Measurements from ENCODE around the gene AGAP1.

The AGAP1 gene

DNA sequence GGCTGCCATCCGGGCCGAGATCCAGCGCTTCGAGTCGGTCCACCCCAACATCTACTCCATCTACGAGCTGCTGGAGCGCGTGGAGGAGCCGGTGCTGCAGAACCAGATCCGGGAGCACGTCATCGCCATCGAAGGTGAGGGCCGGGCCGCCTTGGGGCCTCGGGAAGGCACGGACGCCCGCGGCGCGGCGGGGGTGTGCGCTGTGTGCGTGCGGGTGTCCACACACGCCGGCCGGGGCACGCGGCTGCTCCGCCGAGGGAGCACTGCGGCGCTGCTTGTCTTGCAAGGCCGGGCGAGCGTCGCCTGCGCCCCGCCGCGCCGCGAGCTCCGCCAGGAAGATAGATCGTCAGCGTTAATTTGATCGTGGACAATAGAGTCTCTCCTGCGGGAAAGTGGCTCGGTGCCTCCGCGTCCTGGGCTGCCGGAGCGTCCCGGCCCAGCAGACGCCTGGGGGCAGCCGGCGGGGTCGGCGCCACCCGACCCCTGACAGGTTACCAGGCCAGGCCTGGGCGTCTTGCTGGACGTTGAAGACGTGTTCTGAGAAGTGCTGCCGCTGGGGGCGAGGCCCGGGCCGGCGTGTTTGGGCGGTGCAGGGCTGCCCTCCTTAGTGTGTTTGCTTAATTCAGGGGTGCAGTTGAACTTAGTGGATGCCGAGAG, 1.0 kb downstream of the AGAP1 start:
- TF ChIP-seq, protein P1, sequence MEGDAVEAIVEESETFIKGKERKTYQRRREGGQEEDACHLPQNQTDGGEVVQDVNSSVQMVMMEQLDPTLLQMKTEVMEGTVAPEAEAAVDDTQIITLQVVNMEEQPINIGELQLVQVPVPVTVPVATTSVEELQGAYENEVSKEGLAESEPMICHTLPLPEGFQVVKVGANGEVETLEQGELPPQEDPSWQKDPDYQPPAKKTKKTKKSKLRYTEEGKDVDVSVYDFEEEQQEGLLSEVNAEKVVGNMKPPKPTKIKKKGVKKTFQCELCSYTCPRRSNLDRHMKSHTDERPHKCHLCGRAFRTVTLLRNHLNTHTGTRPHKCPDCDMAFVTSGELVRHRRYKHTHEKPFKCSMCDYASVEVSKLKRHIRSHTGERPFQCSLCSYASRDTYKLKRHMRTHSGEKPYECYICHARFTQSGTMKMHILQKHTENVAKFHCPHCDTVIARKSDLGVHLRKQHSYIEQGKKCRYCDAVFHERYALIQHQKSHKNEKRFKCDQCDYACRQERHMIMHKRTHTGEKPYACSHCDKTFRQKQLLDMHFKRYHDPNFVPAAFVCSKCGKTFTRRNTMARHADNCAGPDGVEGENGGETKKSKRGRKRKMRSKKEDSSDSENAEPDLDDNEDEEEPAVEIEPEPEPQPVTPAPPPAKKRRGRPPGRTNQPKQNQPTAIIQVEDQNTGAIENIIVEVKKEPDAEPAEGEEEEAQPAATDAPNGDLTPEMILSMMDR (IDR thresholded peaks at IDR 0.05; ENCODE audit: low read depth, low read length) = no peak
- peak; percentile 44 to 51 for DNase-seq (ENCODE audit: low read depth in 2 of 2)
- peak overlapping the region; percentile 65 to 67 for H3K4me3 ChIP-seq (replicated peaks in 1 of 2; ENCODE audit: low read depth in 2 of 2, low read length in 2 of 2)

DNA sequence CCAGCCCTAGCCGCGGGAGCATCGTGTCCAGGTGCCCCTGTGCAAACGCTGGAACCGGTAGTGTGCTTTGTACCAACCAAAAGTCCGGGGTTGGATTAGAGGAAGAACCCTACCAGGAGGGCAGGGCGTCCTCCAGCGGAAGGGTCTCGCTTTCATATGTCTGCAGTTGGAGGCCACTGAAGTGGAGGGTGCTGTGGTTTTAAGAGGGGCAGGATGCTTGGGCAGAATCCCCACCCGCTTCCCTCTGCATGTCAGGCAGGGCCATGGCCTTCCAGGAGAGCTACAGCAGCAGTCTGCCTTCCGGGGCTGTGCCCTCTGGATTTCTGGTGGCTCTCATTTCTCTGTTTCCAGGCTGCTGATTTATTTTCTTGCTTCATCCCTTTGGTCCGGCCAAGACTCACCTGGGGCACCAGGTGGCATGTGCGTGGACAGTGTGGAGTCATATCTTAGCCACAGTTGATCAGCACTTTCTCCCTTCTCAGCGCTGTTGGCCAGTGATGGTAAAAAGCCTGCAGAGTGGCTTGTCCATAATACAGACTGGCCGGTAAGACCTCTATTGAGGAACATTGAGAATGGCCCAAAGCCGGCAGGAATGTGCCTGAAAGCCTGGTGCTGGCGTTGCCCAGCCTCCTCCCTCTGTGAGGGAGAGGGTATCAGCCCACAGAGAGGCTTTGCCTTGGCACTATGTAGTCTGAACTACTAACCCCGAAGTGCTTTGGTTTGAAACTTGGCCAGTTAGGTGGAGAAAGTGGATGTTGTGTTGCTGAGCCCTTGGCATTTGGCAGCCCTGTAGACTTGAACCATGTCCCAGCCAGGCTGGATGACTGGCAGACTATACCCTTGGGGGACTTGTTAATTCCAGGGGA, 1.8 kb downstream of the AGAP1 start:
- TF ChIP-seq, protein P1 (IDR thresholded peaks at IDR 0.05; ENCODE audit: low read depth, low read length) = no peak
- peak overlapping the region; percentile 65 to 67 for H3K4me3 ChIP-seq (replicated peaks in 1 of 2; ENCODE audit: low read depth in 2 of 2, low read length in 2 of 2)
- DNase-seq (ENCODE audit: low read depth in 2 of 2) = no peak

DNA sequence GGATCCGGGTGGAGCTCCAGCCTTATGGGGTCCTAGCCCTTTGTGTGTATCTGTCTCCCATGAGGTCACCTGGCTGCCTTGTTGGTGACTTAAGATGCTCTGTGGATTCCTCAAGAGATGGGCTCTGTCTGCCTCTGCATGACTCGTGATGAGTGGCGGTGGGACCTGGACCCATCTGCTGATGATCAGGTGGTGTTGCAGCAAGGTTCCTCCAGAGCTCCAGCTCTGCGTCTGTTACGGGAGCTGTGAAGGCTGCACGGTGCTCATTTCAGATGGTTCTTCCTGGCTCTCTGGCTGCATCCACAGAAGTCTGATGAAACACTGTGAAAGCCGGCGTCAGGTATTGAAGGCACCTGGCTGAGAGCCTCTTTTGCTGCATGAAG, 2.4 kb downstream of the AGAP1 start:
- TF ChIP-seq, protein P1 (IDR thresholded peaks at IDR 0.05; ENCODE audit: low read depth, low read length) = no peak
- DNase-seq (ENCODE audit: low read depth in 2 of 2) = peak in 1 of 2 donors; percentile 43
- H3K4me3 ChIP-seq (replicated peaks in 1 of 2; ENCODE audit: low read depth in 2 of 2, low read length in 2 of 2) = no peak overlapping the region

DNA sequence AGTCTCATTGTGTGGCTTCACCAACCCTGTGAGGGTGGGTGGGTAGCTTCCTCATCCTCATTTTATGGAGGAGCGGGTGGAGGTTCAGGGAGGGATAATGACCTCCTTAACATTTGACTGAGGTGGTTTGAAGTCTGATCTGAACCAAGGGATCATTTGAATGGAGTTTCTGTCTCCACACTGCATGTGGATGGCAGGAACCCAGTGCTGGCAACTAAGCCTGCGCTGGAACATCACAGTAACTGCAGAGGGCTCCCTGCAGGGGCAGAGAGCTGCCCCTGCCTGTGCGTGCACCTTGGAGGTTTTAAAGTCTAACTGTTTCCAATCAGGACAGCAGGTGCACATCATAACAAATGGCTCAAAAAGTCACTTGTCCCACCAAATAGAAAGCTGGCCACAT, 3.3 kb downstream of the AGAP1 start:
- no peak for DNase-seq (ENCODE audit: low read depth in 2 of 2)
- TF ChIP-seq, protein P1 (IDR thresholded peaks at IDR 0.05; ENCODE audit: low read depth, low read length) = no peak
- H3K4me3 ChIP-seq (replicated peaks in 1 of 2; ENCODE audit: low read depth in 2 of 2, low read length in 2 of 2) = no peak overlapping the region

DNA sequence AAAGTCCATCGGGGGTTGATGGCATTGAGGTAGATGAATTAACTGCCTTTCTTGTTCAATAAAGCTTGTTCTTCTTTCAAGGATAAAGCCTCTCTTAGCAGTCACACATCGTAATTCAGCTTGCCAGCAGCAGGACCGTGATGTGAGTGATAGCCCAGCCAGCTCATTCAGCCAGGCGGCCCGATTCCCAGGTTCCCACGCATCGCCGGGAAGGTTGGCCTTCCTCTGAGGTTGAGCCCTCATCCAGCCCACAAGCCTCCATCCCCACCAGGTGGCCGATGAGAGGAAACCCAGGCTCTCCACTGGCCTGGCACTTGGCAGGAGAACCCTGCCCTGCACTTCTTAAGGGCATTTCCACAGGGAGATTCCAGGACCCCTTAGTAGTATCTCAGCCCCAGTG, 4.7 kb downstream of the AGAP1 start:
- DNase-seq (ENCODE audit: low read depth in 2 of 2) = no peak

DNA sequence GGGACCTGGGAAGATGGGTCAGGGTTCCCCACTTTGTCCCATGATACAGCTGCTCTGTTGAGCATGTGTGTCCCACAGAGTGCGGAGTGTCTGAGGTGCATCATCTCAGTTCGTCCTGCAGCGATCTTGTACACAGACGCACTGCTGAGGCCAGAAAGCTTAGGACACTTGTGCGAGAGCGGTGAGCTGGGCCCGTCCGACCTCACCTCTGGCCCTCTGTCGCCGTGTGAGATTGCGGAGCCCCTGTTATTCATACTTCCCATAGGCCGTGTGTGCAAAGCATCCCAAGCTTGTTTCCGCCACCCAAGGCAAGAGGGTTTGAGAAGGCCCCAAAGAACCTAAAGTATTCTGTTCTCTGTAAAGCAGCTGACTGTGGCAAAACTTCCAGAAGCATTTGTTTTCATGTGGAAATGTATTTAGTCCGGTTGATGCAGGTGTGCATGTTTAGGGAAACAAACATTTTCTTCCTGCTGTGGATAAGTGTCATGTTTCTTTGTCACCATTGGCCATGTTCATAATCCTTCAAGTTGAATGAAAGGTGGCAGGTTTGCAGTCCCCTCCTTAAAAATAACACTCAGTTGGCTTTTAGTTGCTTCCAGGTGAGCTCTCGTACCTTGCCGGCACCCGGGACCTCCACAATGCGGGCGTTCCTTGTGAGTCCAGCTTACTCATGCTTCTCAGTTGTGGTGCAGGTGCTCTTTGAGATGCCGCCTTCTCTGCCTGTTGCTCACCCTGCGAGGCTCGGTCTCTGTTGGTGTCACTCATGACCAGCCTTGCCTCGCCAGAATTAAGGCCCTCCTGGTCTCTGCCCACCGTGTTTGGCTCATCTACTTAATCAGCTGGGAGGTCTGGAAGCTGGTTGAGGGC, 5.3 kb downstream of the AGAP1 start:
- TF ChIP-seq, protein P1 (IDR thresholded peaks at IDR 0.05; ENCODE audit: low read depth, low read length) = no peak
- no peak for DNase-seq (ENCODE audit: low read depth in 2 of 2)
- H3K4me3 ChIP-seq (replicated peaks in 1 of 2; ENCODE audit: low read depth in 2 of 2, low read length in 2 of 2) = no peak overlapping the region

More for the DNA sequence above, 4.7 kb downstream of the AGAP1 start:
- no peak overlapping the region for H3K4me3 ChIP-seq (replicated peaks in 1 of 2; ENCODE audit: low read depth in 2 of 2, low read length in 2 of 2)
- TF ChIP-seq, protein P1 (IDR thresholded peaks at IDR 0.05; ENCODE audit: low read depth, low read length) = no peak

Measured in cardiac fibroblast (primary cell).